ENCODE measurements around the gene PHB1.

The PHB1 gene

GRCh38 chr17:49414622-49415350 is at the start of gene PHB1:
Gene PHB1 (minus strand): TSS chr17:49414882. CDS start chr17:49413264, 1,618 bp downstream.
- DNase-seq (ENCODE audit: low spot score), result peak; percentile 99

GRCh38 chr17:49464049-49464448 is 49.4 kb upstream of the PHB1 start:
- DNase-seq (ENCODE audit: low spot score), result no peak

GRCh38 chr17:49461580-49461979 is 46.9 kb upstream of the PHB1 start:
- DNase-seq (ENCODE audit: low spot score), result no peak

- DNase-seq (ENCODE audit: low spot score), result no peak
Measured at GRCh38 chr17:49460401-49460800, 45.7 kb upstream of the PHB1 start.

- DNase-seq (ENCODE audit: low spot score), result no peak
Measured at GRCh38 chr17:49459401-49459984, 44.8 kb upstream of the PHB1 start.

GRCh38 chr17:49457564-49458535 is 43.2 kb upstream of the PHB1 start:
- no peak for DNase-seq (ENCODE audit: low spot score)

GRCh38 chr17:49456183-49456965 is 41.7 kb upstream of the PHB1 start:
- no peak for DNase-seq (ENCODE audit: low spot score)

- DNase-seq (ENCODE audit: low spot score), result no peak
Measured at GRCh38 chr17:49455272-49455861, 40.7 kb upstream of the PHB1 start.

GRCh38 chr17:49454050-49454449 is 39.4 kb upstream of the PHB1 start:
- DNase-seq (ENCODE audit: low spot score), result no peak

- no peak for DNase-seq (ENCODE audit: low spot score)
Measured at GRCh38 chr17:49452661-49453060, 38.0 kb upstream of the PHB1 start.

GRCh38 chr17:49452201-49452600 is 37.5 kb upstream of the PHB1 start:
- DNase-seq (ENCODE audit: low spot score), result no peak

GRCh38 chr17:49450735-49451134 is 36.1 kb upstream of the PHB1 start:
- no peak for DNase-seq (ENCODE audit: low spot score)

- DNase-seq (ENCODE audit: low spot score), result no peak
Measured at GRCh38 chr17:49450181-49450580, 35.5 kb upstream of the PHB1 start.

GRCh38 chr17:49447628-49448302 is 33.1 kb upstream of the PHB1 start:
- no peak for DNase-seq (ENCODE audit: low spot score)

- no peak for DNase-seq (ENCODE audit: low spot score)
Measured at GRCh38 chr17:49445591-49445990, 30.9 kb upstream of the PHB1 start.

- no peak for DNase-seq (ENCODE audit: low spot score)
Measured at GRCh38 chr17:49444384-49444783, 29.7 kb upstream of the PHB1 start.

- no peak for DNase-seq (ENCODE audit: low spot score)
Measured at GRCh38 chr17:49443862-49444261, 29.2 kb upstream of the PHB1 start.

GRCh38 chr17:49442041-49442440 is 27.4 kb upstream of the PHB1 start:
- DNase-seq (ENCODE audit: low spot score), result no peak

- DNase-seq (ENCODE audit: low spot score), result no peak
Measured at GRCh38 chr17:49441578-49441977, 26.9 kb upstream of the PHB1 start.

GRCh38 chr17:49440581-49440980 is 25.9 kb upstream of the PHB1 start:
- no peak for DNase-seq (ENCODE audit: low spot score)
